HG03095 (cell line): ENCODE results near the gene ZBTB47.

Source experiments
- ATAC-seq: cut with Tn5 transposase; IDR thresholded peaks from one replicate; pipeline ENCODE4 v1.9.1; 2021; ENCODE audit warnings: moderate library complexity; ENCODE audit not compliant: unreplicated experiment

The ZBTB47 gene

DNA sequence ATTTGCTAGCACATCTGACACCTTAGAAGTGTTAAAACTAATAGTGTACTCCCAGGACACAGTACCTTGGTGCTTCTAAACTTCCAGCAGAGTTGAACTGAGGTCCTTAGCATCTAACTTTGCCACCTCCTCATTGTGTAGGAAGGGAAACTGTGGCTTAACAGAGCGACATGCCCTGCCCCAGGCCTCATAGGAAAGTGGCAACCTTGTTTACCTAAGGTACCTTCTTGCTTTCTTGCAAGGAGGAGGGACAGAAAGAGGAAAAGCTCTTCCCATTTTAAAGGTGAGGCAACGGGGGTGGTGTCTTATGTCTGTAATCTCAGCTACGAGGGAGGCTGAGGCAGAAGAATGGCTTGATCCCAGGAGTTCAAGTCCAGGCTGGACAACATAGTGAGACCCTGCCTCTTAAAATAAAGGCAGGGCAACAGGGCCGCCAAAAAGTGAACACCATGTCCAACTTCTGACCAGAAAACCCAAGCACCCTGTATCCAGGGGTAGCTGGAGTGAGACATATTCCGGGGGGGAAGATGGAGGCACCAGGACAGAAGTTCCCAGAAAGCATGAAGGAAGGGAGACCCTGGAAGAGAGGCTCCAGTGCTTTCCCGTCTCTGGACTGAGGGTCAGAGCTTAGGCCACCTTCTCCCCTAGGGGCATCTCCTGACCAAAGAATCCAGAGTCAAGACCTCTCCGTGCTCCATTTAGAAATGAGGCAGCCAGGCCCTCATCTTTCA lies 31.3 kb downstream of the ZBTB47 start:
- no peak for ATAC-seq

- no peak for ATAC-seq
Observed at GRCh38 chr3:42685363-42685881, 31.9 kb downstream of the ZBTB47 start, which contains the start of gene KLHL40. Gene KLHL40 (plus strand): TSS chr3:42685537. CDS start chr3:42685619, 82 bp downstream.

- ATAC-seq, result no peak
Observed at GRCh38 chr3:42685891-42686820, 32.7 kb downstream of the ZBTB47 start.

DNA sequence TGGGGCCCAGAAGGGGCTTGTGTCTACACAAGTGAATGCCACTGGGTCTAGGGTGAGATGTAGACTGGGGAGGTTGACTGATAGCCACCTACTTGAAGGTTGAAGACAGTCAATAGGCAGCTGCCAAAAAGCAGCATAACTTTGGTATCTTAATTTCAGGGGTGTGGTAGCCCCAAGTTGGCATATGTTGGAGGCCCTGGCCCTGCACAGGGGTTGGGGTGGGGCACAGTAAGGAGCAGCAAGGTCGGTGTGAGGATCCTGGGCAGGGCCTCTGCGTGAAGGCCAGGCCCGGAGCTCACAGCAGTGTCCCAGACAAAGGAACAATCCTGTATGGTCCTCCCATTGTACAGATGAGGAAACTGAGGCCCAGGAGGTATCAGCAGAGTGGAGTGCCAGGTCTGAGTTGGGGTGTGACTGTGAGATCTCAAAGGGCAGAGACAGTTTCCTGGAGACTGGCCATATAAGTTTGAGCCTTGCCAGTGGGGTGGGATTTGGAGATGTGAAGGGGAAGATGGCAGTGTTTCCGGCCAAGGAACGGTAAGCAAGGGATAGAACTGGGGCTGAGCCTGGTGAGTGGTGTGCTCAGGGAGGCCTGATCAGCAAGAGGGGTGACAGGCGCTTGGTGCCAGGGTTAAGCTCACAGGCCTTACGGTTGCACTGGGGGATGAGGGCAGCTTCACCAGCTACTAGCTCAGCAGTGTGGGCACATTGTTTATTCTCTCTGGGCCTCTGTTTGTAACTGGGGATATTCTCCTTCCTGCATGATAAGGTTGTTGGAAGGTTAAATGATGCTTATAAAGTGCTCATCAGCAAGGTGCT lies 33.5 kb downstream of the ZBTB47 start:
- no peak for ATAC-seq

GRCh38 chr3:42688016-42688415 lies 34.5 kb downstream of the ZBTB47 start:
- no peak for ATAC-seq

GRCh38 chr3:42688487-42689420 lies 35.3 kb downstream of the ZBTB47 start:
- no peak for ATAC-seq

DNA sequence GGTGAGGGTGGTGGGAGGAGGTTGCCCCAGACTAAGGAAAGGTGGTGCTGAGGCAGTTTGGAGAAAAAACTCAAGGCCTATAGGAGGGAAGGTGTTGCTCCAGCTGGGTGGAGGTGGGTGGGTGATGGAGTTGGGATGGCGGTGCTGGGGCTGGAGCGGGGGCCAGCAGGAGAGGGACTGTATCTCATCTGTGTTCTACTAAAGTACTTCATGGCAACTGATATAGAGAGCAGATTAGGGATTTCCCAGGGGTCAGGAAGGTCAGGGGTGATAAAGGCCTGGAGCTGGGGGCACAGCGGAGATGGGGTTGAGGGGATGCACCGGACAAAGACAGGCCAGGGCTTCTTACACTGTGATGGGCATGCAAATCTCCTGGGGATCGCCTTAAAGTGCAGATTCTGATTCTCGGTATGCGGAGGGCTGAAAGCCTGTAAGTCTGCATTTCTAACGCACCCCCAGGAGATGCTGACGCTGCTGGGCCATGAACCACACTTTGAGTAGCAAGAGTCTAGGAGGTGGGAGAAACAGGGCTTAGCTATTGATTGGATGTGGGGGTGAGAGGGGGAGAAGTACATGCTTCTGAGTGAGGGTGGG lies 36.0 kb downstream of the ZBTB47 start:
- no peak for ATAC-seq

- ATAC-seq, result no peak
Observed at GRCh38 chr3:42690191-42690590, 36.7 kb downstream of the ZBTB47 start.

- no peak for ATAC-seq
Observed at GRCh38 chr3:42690766-42691680, 37.5 kb downstream of the ZBTB47 start.

GRCh38 chr3:42691816-42692666 lies 38.5 kb downstream of the ZBTB47 start:
- ATAC-seq, result no peak

GRCh38 chr3:42692667-42693529 lies 39.4 kb downstream of the ZBTB47 start:
- ATAC-seq, result no peak

GRCh38 chr3:42693530-42693930 lies 40.0 kb downstream of the ZBTB47 start:
- ATAC-seq, result no peak

DNA sequence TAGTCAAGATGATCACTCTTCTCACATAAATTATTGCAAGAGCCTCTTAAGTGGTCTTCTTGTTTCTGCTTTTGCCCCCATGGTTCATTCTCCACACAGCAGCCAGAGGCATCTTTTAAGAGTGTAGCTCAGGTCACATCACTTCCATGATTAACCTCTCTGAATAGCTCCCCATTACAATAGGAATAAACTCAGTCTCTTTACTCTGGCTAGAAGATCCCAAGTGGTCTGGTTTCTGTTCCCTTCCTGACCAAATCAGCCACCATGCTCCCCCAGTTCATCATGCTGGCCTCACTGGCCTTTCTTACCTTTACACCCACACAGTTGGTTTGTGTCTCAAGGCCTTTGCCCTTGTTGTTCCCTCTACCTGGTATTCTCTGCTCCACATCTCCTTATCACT lies 40.9 kb downstream of the ZBTB47 start:
- no peak for ATAC-seq

DNA sequence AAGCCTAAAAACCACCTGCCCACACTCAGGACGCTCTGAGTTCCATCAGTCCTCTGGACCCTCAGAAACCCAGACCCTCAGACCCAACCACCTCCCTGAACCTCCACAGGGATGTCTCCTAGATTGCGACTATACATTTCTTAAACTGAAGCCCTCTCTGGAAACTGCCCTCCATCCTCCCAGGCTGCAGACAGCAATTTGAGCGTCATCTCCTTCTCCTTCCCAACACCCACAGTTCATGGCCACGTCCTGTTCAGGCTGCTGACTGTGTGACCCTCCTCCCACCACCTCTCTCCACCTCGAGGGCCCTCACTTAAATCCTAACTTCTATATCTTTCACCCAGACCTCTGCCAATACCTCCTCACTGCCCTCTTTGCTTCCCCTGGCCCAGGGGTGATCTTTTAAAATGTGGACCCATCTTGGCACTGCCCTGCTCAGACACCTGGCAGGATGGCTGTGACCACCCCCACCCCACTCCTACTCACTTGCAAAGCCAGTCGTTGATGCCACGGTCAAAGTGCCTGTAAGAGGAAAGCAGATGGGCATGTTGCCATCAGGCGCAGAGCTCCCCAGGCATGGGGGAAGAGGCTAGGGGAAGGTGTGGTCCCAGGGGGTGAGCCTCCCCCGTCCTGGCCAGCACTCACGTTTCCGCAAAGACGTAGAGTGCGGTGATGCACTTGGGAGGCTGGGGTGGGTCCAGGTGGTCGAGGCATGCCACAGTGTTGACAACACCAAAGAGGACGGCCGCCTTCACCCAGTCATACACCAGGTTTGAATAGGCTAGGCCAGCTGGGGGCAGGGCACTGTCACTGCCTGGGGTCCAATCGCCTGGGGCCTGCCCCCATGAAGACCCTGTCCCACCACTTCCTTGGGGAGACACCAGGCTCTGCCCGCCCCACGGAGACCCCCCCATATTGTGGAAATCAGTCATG lies 43.1 kb downstream of the ZBTB47 start:
- ATAC-seq, result no peak

GRCh38 chr3:42697289-42698051 lies 44.0 kb downstream of the ZBTB47 start:
- ATAC-seq, result no peak
